C1 segment of cervical spinal cord (tissue), 14 donors: ENCODE measurements around the gene PFN3.
"Not testable (repeated sequence)": the region's sequence is repeated elsewhere in the genome, so short reads cannot be mapped to it uniquely, and the experiment has no call there.

Experiments
- DNase-seq, 14 donors: peaks; one replicate each; lab custom pipeline; 2025; lab: John Stamatoyannopoulos, UW

PFN3 gene

DNA sequence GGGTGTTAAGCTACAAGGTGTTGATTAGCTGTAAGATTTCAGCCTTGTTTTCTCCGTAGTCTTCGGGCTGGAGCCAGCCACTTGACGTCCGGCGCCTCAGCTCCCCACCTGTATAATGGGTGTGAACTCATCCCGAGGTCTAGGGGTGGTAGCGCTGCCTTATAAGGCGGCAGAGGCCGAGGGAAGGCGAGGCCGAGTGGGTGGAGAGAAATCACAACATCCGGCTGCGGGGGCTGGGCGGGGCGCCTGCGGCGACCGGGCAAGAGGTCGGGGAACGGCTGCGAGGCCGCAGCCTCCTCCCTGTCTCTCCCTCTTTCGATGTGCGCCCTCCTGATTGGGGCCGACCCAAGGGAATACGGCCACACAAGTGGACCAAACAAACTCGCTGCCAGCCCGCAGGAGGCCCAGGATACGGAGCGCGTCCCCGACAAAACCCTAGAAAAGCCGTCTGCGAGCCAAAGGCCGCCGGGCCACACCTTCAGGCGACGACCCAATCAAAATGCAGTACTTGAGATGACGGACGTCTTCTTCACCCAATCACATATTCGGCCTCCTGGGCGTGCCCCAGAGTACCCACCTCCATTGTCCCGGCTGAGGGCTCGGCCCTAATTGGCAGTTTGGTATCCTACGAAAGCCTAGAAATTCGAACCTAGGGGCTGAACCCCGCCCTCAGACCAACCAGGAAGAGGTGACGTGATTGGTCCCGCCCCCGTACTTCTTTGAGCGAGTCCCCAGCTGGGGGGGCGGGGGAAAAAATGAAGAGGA is 25.5 kb upstream of the PFN3 start:
- peak; percentile 90 to 100 (median 98) for DNase-seq

DNA sequence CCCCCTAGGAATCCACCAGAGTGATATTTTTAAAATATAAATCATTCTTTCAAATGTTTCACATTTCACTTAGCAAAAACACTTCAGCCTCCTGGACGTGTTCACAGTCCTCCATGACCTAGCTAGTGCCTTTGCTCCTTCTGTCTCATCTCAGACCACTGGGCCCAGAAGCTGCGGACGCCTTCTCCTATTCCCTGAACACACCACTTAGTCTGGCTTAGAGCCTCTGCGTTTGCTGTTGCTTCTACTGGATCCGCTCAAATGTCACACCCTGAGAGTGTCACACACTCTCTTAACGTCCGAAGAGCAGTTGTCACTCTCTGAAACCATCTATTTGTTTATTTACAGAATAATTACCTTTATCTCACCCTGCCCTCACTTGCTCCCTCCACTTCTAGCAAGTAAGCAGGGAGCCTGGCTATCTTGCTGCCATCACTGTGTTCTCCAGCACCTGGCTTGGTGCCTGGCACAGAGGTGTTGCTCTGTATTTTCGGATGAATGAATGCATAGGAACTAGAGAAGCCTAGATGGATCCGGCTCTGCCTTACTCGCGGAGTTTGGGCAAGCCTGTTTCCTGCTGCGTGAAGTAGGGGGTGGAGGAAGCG is 24.8 kb upstream of the PFN3 start:
- no peak for DNase-seq

DNA sequence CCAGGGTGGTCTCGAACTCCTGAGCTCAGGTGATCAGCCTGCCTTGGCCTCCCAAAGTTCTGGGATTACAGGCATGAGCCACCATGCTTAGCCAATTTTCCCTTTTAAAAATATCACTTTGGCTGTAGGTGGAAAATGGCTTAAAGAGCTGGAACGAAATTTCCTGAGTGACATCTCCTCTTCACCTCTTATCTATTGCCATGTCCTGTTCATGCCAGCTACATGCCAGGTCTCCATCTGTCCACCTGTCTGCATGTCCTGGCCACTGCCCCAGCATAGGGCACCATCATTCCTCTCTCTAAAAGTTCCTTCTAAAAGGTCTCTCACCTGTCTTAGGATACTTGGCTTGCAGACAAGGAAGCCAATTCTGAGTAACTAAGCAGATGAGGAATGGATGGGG is 23.2 kb upstream of the PFN3 start:
- peak in 1 of 14 donors; percentile 59 for DNase-seq

DNA sequence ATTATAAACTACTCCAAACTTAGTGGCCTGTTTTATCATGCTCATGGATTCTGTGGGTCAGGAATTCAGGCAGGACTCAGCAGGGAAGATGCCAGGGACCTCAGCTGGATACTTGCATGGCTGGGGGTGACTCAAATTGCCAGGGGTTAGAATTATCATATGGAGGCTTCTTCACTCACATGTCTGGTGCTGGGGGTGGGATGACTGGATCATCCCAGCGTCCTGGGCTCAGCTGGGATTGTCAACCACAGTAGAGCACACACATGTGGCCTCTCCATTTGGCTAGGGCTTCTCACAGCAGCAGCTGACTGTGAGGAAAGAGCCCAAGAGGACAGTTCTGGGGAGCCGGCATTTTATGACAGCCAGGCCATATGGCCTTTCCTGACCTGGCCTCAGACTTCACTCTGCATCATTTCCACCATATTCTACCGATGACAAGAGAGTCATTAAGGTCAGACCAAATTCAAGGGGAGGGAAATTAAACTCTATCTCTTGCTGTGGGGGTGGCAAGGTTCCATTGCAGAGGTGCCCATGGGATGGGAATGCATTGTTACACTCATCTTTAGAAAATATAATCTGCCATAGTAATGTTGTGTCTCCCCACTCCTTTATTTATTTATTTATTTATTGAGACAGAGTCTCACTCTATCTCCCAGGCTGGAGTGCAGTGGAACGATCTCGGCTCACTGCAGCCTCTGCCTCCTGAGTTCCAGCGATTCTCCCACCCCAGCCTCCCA is 20.8 kb upstream of the PFN3 start:
- DNase-seq, result no peak

DNA sequence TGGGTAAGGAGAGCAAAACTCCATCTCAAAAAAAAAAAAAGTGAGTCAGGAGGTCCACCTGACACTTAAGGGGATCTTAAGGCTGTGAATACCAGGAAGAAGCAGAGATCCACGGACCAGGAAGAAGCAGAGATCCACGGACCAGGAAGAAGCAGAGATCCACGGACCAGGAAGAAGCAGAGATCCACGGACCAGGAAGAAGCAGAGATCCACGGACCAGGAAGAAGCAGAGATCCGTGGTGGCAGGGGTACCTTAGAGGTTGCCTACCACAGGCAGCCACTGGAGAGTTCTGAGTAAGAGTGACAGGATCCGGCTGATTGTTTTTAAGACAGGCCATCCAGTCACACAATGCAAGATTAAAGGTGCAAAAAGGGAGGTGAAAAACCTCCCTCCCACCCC is 20.0 kb upstream of the PFN3 start:
- DNase-seq, result not testable (repeated sequence)

DNA sequence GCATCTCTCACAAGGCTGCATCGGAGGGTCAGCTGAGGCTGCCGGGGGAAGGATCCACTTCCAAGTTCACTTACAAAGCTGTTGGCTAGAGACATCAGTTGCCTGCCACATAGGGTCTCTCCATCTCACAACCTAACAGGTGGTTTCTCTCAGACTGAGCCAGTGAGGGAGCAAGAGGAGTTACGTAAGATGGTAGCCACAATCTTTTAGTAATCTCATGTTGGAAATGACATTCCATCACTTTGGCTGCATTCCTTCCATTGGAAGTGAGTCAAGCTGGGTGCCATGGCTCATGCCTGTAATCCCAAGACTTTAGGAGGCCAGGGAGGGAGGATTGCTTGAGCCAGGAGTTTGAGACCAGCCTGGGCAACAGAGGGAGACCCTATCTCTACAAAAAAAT is 18.6 kb upstream of the PFN3 start:
- DNase-seq, result no peak

DNA sequence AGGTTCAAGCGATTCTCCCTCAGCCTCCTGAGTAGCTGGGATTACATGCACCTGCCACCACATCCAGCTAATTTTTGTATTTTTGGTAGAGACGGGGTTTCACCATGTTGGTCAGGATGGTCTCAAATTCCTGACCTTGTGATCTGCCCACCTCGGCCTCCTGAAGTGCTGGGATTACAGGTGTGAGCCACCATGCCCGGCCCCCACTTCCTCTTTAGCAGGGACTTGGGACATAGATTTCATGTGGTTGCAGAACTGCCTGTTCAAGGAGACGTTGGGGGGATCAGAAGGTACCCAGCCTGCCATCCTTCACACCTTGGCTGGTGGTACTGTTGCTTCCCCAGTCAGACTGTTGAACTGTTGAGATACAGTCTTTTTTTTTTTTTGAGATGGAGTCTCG is 16.6 kb upstream of the PFN3 start:
- not testable (repeated sequence) for DNase-seq

DNA sequence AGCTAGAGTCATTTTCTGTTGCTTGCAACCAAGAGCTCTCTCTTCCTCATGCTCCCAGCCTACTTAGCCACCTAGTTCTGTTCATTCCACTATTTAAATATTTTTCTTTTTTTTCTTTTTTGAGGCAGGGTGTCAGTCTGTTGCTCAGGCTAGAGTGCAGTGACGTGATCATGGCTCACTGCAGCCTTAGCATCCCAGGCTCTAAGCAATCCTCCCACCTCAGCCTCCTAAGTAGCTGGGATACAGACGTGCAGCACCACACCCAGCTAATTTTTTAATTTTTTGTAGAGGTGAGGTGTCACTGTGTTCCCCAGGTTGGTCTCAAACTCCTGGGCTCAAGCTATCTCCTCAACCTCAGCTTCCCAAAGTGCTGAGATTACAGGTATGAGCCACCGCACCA is 14.0 kb upstream of the PFN3 start:
- DNase-seq, result no peak

DNA sequence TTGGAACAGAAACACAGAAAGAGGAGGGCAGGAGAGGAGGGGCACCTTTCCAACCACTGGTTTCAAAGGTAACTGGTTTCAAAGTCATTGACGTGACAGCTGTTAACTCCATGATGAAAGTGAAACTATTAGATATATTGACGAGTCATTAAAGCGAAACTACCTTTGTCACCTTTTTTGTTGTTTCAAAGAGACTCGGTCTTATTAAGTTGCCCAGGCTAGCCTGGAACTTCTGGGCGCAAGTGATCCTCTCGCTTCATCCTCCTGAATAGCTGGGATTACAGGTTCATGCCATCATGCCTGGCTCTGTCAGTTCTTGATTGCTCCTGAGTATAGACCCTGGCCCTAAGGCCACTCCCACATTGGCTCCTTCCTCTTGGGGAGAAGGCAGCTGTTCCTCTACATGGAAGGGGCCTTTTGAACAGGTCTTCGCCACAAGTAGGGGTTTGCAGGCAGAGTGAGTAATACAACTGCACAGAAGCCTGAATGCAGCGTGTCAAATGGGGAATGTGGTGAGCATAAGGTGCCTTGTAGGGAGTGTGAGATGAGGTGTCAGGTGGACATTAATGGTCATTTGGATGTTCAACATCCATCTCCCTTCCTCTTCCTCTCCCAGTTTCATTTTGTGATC is 12.3 kb upstream of the PFN3 start:
- no peak for DNase-seq

DNA sequence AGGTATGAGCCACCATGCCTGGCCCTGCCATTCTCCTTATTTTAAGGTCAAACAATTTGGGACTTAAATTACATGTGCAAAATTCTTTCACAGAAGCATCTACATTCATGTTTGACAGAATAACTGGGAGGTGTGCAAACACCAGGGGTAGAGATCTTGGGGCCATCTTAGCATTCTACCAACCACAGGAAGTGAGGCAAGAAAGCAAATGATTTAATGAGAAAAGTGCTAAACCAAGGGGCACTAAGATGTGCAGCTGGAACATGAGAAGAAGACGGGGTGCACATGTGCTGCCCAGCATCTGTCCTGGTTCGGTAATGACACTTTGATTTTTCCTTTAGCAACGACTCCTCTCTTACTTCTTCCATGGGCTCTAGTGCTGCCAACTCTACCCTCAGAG is 10.1 kb upstream of the PFN3 start:
- no peak for DNase-seq

DNA sequence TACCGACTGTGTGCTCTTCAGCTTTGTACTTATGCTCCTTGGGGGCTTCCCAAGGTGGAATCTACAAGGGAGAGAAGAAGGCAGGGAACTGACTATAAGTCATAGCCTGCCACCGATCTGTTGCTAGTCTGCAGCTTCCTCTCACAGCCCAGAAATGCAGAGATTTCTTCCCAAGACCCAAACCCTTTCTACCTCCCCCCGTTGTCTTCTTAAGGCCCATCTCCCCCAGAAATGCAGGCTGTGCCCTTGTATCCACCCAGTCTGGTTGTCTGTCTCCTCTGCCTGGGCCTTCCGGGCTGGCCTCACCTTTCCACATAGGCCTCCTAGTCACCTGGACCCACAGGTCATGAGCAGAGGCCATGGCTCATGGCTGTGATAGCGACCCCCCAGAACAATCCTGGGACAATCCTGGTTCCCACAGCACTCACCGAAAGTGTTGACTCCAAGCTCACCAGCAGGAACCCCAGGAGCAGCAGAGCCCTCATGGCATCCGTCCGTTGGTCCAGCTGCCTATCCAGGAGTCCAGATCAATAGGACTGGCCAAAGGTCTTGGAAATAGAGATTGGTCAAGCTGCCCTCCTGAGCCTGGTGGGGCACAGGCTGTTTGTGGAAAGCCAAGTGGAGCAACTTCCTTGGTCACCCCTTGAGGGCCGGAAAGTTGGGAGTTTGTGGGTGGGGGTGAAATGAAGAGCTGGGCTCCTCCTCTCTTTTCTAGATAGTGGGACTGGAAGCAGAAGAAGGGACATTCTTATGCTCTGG is 8.8 kb upstream of the PFN3 start, which contains the start of gene F12:
Gene F12, minus strand, starts transcription at position 522 of the 759 bp plus-strand sequence. Its CDS starts 37 bp downstream, at position 485.
- DNase-seq, result no peak

DNA sequence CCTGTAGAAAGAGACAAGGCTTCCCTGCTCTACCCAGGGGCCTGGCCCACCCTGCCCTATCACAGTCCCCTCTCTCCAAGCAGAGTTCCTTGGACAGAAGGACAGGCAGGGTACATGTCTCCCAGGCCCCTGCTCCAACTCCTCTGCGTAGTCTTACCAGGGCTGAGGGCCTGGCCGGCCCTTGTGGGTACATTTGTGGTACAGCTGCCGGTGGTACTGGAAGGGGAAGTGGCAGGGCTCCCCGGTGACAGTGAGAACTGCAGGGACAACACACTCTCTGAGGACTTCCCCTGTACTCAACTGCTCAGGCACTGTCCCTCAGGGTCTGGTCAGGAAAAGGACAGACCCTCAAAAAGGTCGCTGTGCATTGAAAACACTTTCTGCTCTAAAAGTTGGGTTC is 5.3 kb upstream of the PFN3 start:
- DNase-seq, result no peak

DNA sequence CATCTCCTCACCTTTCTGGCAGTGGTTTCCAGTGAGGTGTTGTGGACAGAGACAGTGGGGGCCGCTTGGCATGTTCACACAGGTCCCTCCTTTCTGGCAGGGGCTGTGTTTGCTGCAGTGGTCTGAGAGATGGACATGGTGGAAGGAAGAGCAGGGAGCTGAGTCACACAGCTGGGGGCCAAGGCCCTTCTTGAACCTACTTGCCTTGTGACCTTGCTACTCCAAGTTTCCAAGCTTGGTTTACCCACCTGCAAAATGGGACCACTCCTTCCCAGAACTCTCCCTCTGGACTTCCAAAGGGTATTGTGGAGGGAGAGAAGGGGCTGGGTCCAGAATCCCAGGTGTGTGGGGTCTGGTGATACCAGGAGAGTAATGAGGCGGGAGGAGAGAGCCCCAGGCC is 4.9 kb upstream of the PFN3 start:
- no peak for DNase-seq

DNA sequence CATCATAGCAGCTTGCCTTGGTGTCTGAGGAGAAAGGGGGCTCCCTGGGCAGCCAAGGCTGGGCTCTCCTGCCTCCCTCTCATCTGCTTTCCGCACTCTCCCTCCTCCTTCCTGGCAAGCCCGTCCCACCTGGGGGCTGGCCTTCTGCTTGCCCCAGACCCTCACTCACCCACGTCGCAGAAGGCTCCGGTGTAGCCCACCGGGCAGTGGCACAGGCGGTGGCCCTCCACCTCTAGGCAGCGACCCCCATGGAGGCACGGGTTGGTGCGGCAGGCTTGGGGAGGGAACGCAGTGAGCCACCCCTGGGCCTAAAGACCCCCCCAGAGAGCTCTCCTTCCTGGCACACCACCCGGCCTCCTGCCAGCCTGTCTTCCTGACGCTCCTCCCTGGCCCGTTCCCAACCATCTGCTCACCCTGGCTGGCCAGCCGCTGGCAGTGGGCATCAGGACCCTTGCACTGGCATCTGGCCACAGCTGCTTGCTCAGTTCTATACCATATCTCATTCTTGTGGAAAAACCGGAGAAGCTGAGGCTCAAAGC is 4.2 kb upstream of the PFN3 start:
- DNase-seq, result no peak

DNA sequence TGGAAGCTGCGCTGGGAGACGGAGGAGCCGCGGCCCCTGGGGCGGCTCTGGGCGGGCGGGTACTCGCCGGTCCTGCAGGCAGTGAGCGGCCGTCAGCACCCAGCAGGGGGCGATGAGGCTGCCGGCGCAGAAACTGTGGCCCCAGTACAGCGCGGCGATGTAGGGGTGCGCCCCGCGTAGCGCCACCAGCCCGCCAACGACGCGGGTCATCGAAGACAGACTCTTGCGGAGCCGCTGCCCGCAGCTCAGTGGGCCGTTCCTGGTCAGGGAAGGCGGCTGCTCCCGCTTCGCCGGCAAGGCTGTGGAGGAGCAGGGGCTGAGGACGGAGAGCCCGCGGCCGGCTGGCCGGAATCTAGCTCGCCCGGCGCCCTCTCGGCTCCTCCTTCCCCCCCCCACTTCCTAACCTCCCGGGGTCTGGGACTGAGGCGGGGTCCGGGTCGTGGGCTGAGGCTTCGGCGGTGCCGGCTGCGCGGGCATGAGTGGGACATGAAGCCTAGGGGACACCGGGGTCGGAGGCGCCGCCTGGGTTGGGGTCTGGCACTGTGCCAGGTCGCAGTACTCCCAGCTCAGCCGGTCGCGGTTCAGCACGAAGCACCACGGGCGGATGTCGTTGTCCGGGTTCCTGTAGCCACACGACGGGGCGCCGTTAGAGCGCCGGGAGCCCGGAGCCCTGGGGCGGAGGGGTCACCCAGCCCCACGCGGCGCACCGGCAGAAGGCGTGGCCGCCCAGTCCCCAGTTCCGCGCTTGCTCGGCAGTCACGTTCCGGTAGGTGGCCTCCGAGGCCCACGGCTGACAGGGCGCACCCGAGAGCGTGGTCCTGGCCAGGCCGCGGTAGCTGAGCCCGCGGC is 3.6 kb upstream of the PFN3 start:
- DNase-seq, result peak in 12 of 14 donors; percentile 4 to 57 (median 38)

DNA sequence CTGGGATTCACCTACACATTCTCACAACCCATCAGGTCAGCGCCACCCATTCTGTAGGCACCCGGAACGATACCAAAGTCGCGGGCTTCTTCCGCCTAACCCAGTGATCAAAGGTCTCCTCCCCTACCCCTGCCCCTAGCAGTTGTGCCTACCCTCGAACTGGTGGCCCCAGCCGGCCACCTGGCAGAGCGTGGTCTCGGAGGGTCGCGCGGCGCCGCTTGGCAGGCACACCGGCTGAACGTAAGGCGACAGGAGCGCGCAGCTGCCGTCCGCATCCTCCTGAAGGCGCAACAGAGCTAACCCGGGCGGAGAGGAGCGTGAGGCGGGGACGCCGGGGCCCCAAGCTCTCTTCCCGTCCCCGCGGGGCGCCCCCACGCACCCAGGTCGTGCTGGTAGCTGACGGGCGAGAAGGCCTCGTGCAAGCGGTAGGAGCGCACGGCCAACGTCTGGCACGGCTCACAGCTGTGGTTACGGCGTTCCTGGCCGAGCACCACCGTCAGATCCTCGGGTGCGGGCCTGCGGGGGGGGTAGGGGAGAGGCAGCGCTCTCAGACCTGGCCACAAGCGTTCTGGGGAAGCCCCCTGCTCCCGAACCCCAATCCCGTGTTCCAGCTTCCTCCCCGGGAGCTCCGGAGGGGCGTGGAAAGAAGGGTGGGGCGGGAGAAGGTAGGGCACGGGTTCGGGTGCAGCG is 2.8 kb upstream of the PFN3 start:
- no peak for DNase-seq

DNA sequence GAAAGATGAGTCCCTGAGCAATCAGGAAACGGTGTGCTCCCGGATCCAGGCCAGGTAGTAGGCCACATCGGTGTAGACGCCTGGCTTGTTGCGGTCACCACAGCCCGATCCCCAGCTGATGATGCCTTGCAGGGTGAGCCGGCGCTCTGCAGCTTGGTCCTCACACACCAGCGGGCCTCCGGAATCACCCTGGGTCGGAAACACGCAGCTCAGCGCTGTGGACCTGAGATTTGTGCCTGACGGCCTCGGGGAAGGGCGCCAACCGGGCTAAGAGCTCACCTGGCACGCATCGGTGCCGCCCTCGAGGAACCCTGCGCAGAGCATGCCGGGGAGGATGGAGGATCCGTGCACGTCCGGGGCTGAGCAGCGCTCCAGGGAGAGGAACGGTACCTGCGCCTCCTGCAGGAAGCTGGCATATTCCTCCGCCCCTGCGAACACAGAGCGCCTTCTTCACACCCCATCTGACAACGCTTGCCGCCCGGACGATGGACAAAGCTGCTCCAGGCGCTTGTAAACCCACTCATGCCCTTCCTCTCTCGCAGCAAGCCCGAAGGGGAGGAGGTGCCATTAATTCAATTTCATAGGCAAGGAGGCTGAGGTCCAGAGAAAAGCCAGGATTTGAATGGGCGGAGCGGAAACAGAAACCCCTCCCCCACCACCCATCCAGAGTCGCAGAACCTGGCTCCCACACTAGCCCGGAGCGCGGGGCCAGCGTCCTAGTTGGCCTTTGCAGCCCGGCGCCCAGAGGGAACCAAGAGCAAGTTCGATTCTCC is 2.0 kb upstream of the PFN3 start:
- peak in 1 of 14 donors; percentile 31 for DNase-seq

DNA sequence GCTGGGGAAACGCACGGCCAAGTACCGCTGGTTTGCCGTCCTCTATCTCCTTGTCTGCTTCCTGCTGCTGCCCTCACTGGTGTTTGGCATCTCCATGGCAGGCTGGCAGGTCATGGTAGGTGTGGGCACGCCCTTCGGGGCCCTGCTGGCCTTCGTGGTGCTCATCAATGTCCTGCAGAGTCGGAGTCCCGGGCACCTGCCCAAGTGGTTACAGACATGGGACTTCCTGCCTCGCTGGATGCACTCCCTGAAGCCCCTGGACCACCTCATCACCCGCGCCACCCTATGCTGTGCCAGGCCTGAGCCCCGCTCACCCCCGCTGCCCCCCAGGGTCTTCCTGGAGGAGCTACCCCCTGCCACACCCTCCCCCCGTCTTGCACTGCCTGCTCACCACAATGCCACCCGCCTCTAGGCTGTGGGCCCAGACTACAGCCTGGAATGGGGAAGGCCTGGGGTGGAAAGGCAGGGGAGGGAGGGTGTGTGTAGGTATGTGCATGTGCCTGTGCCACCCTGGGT is 2.5 kb downstream of the PFN3 start:
- DNase-seq, result no peak

DNA sequence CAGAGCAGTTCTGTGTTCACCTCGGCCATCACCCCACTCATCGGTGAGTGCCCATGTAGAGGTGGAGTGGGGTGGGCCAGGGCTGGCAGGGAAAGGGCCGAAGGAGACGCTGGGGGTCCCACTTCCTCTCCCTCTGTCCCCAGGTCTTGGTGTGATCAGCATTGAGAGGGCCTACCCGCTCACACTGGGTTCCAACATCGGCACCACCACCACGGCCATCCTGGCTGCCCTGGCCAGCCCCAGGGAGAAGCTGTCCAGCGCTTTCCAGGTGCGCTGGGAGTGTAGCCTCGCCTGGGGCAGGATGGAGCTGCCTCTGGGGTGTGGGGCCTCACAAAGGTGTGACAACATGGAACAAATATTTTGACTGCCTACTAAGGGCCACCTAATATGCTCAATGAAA is 3.7 kb downstream of the PFN3 start:
- no peak for DNase-seq
